GM12865 (cell line): ENCODE results near the gene CCDC70.
A peak's percentile ranks its signal among the peaks of the same experiment; 100 is the strongest.

Experiments
- DNase-seq: peaks from one replicate; pipeline ENCODE4 v3.0.0; 2010; ENCODE audit warnings: low read depth
- H3K4me3 ChIP-seq: 2 replicates; pipeline ENCODE4 v1.5.1; 2011; ENCODE audit warnings: mild to moderate bottlenecking, low read depth, low read length, control low read depth
- TF ChIP-seq, protein P1 (sequence below): IDR thresholded peaks from 2 replicates; pipeline ENCODE4 v1.5.1; 2011; ENCODE audit warnings: low read length, control low read depth, low read depth, inconsistent platforms; ENCODE audit not compliant: insufficient read depth; ENCODE audit errors: missing control alignments

CCDC70 gene

DNA sequence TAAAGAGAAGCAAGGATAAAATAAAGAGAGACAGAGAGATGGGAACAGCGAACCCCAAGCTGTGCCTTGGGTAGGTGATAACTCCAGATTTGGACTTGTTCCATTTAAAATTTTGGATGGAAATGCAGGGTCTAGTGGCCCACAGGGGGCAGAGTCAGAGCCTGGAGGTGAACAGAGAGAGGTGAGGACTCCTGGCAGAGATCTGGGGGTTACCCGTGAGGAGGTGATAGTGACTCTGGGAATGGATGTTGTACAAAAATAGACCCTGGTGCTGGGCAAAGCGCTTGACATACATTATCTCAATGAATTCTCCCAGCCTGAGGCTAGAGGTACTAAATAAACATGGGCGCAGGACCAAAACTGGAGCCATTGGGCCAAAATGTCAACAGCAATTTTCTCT is 43.5 kb upstream of the CCDC70 start:
- DNase-seq: no peak
- H3K4me3 ChIP-seq: no peak overlapping the region
- TF ChIP-seq, protein P1, sequence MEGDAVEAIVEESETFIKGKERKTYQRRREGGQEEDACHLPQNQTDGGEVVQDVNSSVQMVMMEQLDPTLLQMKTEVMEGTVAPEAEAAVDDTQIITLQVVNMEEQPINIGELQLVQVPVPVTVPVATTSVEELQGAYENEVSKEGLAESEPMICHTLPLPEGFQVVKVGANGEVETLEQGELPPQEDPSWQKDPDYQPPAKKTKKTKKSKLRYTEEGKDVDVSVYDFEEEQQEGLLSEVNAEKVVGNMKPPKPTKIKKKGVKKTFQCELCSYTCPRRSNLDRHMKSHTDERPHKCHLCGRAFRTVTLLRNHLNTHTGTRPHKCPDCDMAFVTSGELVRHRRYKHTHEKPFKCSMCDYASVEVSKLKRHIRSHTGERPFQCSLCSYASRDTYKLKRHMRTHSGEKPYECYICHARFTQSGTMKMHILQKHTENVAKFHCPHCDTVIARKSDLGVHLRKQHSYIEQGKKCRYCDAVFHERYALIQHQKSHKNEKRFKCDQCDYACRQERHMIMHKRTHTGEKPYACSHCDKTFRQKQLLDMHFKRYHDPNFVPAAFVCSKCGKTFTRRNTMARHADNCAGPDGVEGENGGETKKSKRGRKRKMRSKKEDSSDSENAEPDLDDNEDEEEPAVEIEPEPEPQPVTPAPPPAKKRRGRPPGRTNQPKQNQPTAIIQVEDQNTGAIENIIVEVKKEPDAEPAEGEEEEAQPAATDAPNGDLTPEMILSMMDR: no peak

DNA sequence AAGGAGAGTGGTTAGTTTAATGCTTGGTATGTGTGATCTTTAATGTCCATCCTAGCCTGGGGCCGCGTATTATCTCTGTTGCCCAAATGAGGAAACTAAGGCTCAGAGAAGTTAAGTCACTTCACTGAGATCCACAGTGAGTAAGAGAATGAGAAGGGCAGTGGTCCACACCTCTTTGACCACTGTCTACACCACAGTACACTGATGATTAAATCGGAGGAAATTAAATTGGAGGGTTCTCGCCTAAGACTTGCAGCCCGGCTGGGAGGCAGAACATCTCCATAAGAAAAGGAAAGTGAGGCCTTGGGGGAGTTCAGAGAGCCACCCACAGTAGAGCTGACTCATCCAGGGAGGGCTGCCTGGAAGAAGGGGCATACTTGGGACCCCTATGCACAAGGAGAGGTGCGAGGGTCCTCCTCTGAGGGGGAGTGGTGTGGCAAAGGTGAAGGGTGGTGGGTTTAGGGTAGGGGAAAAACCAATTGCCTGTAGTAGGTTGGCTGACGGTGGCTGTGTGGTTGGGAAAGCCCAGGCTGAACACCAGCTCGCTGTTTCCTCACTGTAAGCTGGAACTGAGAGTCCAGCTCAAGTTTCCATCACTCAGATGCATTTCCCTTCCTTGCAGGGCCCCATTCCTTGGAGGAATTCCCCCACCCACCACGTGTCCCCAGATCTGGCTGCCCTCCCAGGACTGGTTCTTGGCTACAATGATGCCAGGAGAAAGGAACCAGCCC is 42.8 kb upstream of the CCDC70 start:
- TF ChIP-seq, protein P1: no peak
- no peak overlapping the region for H3K4me3 ChIP-seq
- DNase-seq: peak; percentile 57

DNA sequence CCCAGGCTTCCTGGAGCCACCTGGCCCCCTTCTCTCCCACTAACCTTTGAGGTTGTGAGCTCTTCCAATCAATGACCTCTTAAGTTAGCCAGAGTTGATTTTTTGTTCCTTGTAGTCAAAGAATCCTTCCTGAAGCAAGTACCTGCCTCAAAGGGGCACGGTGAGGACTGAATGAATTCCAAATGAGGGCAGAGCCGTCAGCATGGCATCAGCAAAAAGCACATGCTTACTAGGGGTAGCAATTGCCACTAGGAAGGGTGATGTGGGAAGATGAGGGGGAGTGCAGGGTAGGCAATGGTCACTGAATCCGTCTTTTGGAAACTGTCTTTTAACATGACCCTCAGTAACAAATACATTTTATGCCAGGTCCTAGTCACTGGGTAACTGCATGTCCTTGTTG is 42.2 kb upstream of the CCDC70 start:
- TF ChIP-seq, protein P1: no peak
- H3K4me3 ChIP-seq: no peak overlapping the region
- DNase-seq: no peak

DNA sequence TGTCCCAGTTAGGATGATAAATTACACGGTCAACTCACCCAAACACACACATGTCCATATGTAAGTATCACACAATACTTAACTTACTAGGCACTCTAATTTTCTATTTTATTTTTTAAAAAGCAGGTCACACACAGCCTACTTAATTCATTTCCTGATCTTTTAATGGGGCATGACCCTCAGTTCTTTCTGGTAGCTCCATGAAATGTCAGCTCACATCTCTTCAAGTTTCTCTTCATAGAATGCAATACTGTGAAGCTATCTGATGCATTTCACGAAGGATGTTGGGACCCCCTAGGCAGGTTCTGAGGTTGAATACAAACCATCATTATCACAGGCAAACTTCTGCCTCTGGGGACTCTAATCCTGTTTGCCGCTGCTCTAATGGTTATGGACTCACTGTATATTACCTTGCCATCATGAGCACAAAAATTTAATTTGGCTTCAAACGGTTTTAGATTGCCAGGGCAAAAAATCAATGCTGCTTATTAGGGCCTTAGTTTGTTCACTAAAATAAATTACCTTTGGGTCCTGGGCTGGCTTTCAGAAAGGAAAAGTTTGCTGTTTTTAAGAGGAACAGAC is 41.7 kb upstream of the CCDC70 start:
- TF ChIP-seq, protein P1: no peak
- no peak for DNase-seq
- no peak overlapping the region for H3K4me3 ChIP-seq

DNA sequence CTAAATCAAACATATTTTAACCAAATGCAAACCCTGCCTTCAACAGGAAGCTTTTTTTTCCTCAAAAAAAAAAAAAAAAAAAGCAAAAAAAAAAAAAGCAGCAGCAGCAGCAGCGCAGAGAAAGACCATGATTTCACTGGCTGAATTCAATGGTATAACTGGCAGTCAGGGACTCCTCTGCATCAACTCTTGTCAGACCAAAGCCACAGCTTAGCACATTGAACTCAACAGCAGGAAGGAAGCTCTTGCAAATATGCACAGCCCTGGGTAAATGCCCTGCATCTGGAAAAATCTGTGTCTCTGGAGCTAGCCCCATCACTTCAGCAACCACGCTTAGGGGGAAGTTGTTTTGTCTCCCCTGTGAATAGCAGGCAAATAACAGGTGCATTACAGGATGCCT is 40.2 kb upstream of the CCDC70 start:
- TF ChIP-seq, protein P1: no peak
- no peak for DNase-seq
- H3K4me3 ChIP-seq: no peak overlapping the region

DNA sequence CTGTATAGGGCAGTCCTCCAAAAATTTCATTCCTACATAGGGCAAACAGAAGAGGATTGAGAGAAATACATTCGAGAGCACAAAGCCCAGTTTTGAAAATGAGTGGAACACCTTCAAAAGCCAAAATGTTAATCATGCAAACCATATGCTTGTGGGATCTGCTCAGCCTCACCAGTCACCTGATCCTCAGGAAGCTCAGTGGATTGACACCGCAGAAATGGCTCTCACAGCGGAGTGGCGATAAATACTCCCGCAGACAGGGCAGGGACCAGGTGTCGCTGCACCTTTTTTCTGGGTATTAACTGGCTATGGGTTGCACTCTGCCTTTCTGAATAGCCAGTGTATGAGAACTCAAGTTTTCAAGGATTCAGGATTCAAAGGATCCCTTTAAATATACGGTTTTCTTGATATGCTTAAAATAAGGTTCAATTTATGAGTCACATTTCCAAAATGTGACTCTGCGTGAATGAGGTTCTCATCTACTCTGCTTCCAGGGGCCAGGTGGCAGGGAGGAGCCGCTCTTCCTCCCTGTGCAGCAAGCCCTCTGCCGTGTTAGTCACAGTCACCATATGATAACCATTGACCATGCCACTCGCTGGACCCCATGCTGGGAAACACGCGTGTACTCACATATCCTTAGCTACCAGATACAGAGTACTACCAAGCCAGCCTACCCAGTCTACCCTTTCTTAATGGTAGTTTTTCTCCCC is 39.5 kb upstream of the CCDC70 start:
- DNase-seq: no peak
- H3K4me3 ChIP-seq: no peak overlapping the region
- TF ChIP-seq, protein P1: no peak
